GM21390 (cell line): ENCODE results near the gene AP3S2.
"Not testable (repeated sequence)": the region's sequence is repeated elsewhere in the genome, so short reads cannot be mapped to it uniquely, and the experiment has no call there.

Source experiments
- ATAC-seq: cut with Tn5 transposase; IDR thresholded peaks from one replicate; pipeline ENCODE4 v1.9.1; 2021; ENCODE audit not compliant: unreplicated experiment

AP3S2 gene

GRCh38 chr15:89836267-89837133, 57.3 kb downstream of the AP3S2 start:
- no peak for ATAC-seq

GRCh38 chr15:89835176-89835564, 58.6 kb downstream of the AP3S2 start:
- ATAC-seq, result no peak

GRCh38 chr15:89834465-89835175, 59.2 kb downstream of the AP3S2 start:
- ATAC-seq, result not testable (repeated sequence)

- no peak for ATAC-seq
Measured at GRCh38 chr15:89833966-89834365, 59.8 kb downstream of the AP3S2 start.

GRCh38 chr15:89830639-89831038, 63.2 kb downstream of the AP3S2 start:
- no peak for ATAC-seq

- no peak for ATAC-seq
Measured at GRCh38 chr15:89829616-89830440, 64.0 kb downstream of the AP3S2 start.

GRCh38 chr15:89829161-89829560, 64.6 kb downstream of the AP3S2 start:
- no peak for ATAC-seq

- no peak for ATAC-seq
Measured at GRCh38 chr15:89828281-89829145, 65.3 kb downstream of the AP3S2 start.

- no peak for ATAC-seq
Measured at GRCh38 chr15:89827829-89828228, 66.0 kb downstream of the AP3S2 start.

- no peak for ATAC-seq
Measured at GRCh38 chr15:89826671-89827655, 66.8 kb downstream of the AP3S2 start.

- ATAC-seq, result no peak
Measured at GRCh38 chr15:89825271-89825940, 68.4 kb downstream of the AP3S2 start.

GRCh38 chr15:89824607-89824867, 69.3 kb downstream of the AP3S2 start:
- ATAC-seq, result no peak

- ATAC-seq, result no peak
Measured at GRCh38 chr15:89823836-89824606, 69.8 kb downstream of the AP3S2 start.

- ATAC-seq, result no peak
Measured at GRCh38 chr15:89822951-89823711, 70.7 kb downstream of the AP3S2 start.

GRCh38 chr15:89822611-89822950, 71.2 kb downstream of the AP3S2 start:
- ATAC-seq, result no peak

GRCh38 chr15:89822026-89822425, 71.8 kb downstream of the AP3S2 start:
- ATAC-seq, result no peak
